ENCODE results near the gene IGIP.

GRCh38 chr5:140153905-140154304 lies 28.2 kb downstream of the IGIP start:
- TF ChIP-seq CTCF (IDR thresholded peaks at IDR 0.05) (no peak), POLR2A (IDR thresholded peaks at IDR 0.05) (no peak)

Measured in testis (tissue), 2 donors.